ENCODE results near the gene RGS17.

The RGS17 gene

GRCh38 chr6:152981219-152981618, 149.9 kb downstream of the RGS17 start:
- Histone ChIP-seq H3K36me3 (replicated peaks; ENCODE audit: low read depth, low read length) (peaks cover 44% of the 10 kb centered on the region), H3K9ac (ENCODE audit: low read length) (peak overlapping the region; percentile 89), H3K4me3 (ENCODE audit: low read length) (peak overlapping the region; percentile 99), H3K27me3 (ENCODE audit: low read depth, low read length) (no peaks in the 10 kb centered on the region), H4K20me1 (ENCODE audit: insufficient read depth, low read length) (peaks cover 63% of the 10 kb centered on the region), H3K4me1 (ENCODE audit: low read length) (peaks cover 21% of the 10 kb centered on the region), H2AFZ (ENCODE audit: low read depth, low read length) (no peak overlapping the region), H3K9me3 (ENCODE audit: insufficient read depth, low read length) (no peaks in the 10 kb centered on the region), H3K4me2 (ENCODE audit: low read length) (peak overlapping the region; percentile 87), H3K27ac (ENCODE audit: low read length) (no peak overlapping the region), H3K79me2 (ENCODE audit: low read length) (peaks cover 92% of the 10 kb centered on the region)
- TF ChIP-seq EZH2phosphoT487 (IDR thresholded peaks at IDR 0.05; ENCODE audit: low read depth) (no peak), CTCF (IDR thresholded peaks at IDR 0.05; ENCODE audit: low read depth, low read length) (no peak)

- H3K36me3 ChIP-seq (replicated peaks; ENCODE audit: low read depth, low read length) = peaks cover 46% of the 10 kb centered on the region
- peak overlapping the region; percentile 87 for H3K4me2 ChIP-seq (ENCODE audit: low read length)
- peak overlapping the region; percentile 99 for H3K4me3 ChIP-seq (ENCODE audit: low read length)
- peaks cover 21% of the 10 kb centered on the region for H3K4me1 ChIP-seq (ENCODE audit: low read length)
- H3K27ac ChIP-seq (ENCODE audit: low read length) = no peak overlapping the region
- no peaks in the 10 kb centered on the region for H3K27me3 ChIP-seq (ENCODE audit: low read depth, low read length)
- no peak overlapping the region for H2AFZ ChIP-seq (ENCODE audit: low read depth, low read length)
- TF ChIP-seq EZH2phosphoT487 (IDR thresholded peaks at IDR 0.05; ENCODE audit: low read depth) = no peak
- no peak for TF ChIP-seq CTCF (IDR thresholded peaks at IDR 0.05; ENCODE audit: low read depth, low read length)
- peaks cover 62% of the 10 kb centered on the region for H4K20me1 ChIP-seq (ENCODE audit: insufficient read depth, low read length)
- H3K9me3 ChIP-seq (ENCODE audit: insufficient read depth, low read length) = no peaks in the 10 kb centered on the region
- H3K79me2 ChIP-seq (ENCODE audit: low read length) = peaks cover 92% of the 10 kb centered on the region
- peak overlapping the region; percentile 89 for H3K9ac ChIP-seq (ENCODE audit: low read length)
These were observed 150.4 kb downstream of the RGS17 start for GRCh38 chr6:152980656-152981055.

DNA sequence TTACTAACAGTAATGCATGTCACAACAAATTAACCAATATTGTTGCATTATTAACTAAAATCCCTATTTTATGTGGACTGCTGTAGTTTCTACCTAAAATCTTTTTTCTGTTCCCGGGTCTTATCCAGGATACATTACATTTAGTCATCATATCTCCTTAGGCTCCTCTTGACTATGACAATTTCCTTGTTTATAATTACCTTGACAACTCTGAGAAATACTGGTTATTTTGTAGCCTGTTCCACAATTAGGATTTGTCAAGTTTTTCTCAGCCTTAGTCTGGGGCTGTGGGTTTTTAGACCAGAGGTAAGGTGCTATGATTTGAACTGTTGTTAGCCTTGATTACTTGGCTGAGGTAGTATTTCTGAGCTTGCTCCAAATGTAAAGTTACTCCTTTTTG, 152.0 kb downstream of the RGS17 start:
- no peak overlapping the region for H3K4me2 ChIP-seq (ENCODE audit: low read length)
- no peak overlapping the region for H3K27ac ChIP-seq (ENCODE audit: low read length)
- no peak overlapping the region for H3K4me3 ChIP-seq (ENCODE audit: low read length)
- no peaks in the 10 kb centered on the region; the same call in 1 of the 2 replicates for H3K9me3 ChIP-seq (ENCODE audit: insufficient read depth, low read length)
- H3K4me1 ChIP-seq (ENCODE audit: low read length) = peaks cover 14% of the 10 kb centered on the region; the same call in 1 of the 2 replicates
- H2AFZ ChIP-seq (ENCODE audit: low read depth, low read length) = no peak overlapping the region
- TF ChIP-seq CTCF (IDR thresholded peaks at IDR 0.05; ENCODE audit: low read depth, low read length) (no peak), EZH2phosphoT487 (IDR thresholded peaks at IDR 0.05; ENCODE audit: low read depth) (no peak)
- no peak overlapping the region for H3K9ac ChIP-seq (ENCODE audit: low read length)
- no peaks in the 10 kb centered on the region for H3K27me3 ChIP-seq (ENCODE audit: low read depth, low read length)
- H3K79me2 ChIP-seq (ENCODE audit: low read length) = peaks cover 92% of the 10 kb centered on the region
- peaks cover 57% of the 10 kb centered on the region for H3K36me3 ChIP-seq (replicated peaks; ENCODE audit: low read depth, low read length)
- peaks cover 65% of the 10 kb centered on the region for H4K20me1 ChIP-seq (ENCODE audit: insufficient read depth, low read length)

GRCh38 chr6:152978058-152978457, 153.0 kb downstream of the RGS17 start:
- H4K20me1 ChIP-seq (ENCODE audit: insufficient read depth, low read length) = peaks cover 74% of the 10 kb centered on the region
- H3K4me1 ChIP-seq (ENCODE audit: low read length) = peaks cover 14% of the 10 kb centered on the region; the same call in 1 of the 2 replicates
- TF ChIP-seq CTCF (IDR thresholded peaks at IDR 0.05; ENCODE audit: low read depth, low read length) = no peak
- no peak for TF ChIP-seq EZH2phosphoT487 (IDR thresholded peaks at IDR 0.05; ENCODE audit: low read depth)
- H3K27me3 ChIP-seq (ENCODE audit: low read depth, low read length) = no peaks in the 10 kb centered on the region
- no peak overlapping the region for H3K9ac ChIP-seq (ENCODE audit: low read length)
- no peak overlapping the region for H3K27ac ChIP-seq (ENCODE audit: low read length)
- no peaks in the 10 kb centered on the region; the same call in 1 of the 2 replicates for H3K9me3 ChIP-seq (ENCODE audit: insufficient read depth, low read length)
- peaks cover 67% of the 10 kb centered on the region for H3K36me3 ChIP-seq (replicated peaks; ENCODE audit: low read depth, low read length)
- no peak overlapping the region for H2AFZ ChIP-seq (ENCODE audit: low read depth, low read length)
- no peak overlapping the region for H3K4me2 ChIP-seq (ENCODE audit: low read length)
- peaks cover 97% of the 10 kb centered on the region for H3K79me2 ChIP-seq (ENCODE audit: low read length)
- no peak overlapping the region for H3K4me3 ChIP-seq (ENCODE audit: low read length)
